NCI-H82 treated with DMSO at 0.1 percent for 48 hours (cell line): ENCODE data around the gene PHACTR1.

Source experiments
- DNase-seq: peaks from one replicate; lab custom pipeline; 2025; ENCODE audit not compliant: unreplicated experiment; lab: John Stamatoyannopoulos, UW

PHACTR1 gene

GRCh38 chr6:13331516-13332348 is 615.2 kb downstream of the PHACTR1 start:
- peak; percentile 37 for DNase-seq

GRCh38 chr6:13332349-13332706 is 615.8 kb downstream of the PHACTR1 start:
- DNase-seq: no peak

GRCh38 chr6:13334953-13335352 is 618.4 kb downstream of the PHACTR1 start:
- no peak for DNase-seq

- peak; percentile 75 for DNase-seq
Observed at GRCh38 chr6:13336553-13336952, 620.0 kb downstream of the PHACTR1 start.

- DNase-seq: no peak
Observed at GRCh38 chr6:13338038-13338437, 621.5 kb downstream of the PHACTR1 start.
